Stimulated activated CD8-positive, alpha-beta memory T cell treated with anti-CD3 and anti-CD28 coated beads, Interleukin-2, amount 100 ng/mL, for 1 hour (primary cell): Measurements from ENCODE around the gene SRD5A3.
"Not testable (repeated sequence)": the region's sequence is repeated elsewhere in the genome, so short reads cannot be mapped to it uniquely, and the experiment has no call there.

Source experiments
- DNase-seq, 2 donors: peaks; one replicate each; pipeline ENCODE4 v3.0.0-alpha.2; 2020; ENCODE audit warnings: low read depth in 2 of 2

SRD5A3 gene

DNA sequence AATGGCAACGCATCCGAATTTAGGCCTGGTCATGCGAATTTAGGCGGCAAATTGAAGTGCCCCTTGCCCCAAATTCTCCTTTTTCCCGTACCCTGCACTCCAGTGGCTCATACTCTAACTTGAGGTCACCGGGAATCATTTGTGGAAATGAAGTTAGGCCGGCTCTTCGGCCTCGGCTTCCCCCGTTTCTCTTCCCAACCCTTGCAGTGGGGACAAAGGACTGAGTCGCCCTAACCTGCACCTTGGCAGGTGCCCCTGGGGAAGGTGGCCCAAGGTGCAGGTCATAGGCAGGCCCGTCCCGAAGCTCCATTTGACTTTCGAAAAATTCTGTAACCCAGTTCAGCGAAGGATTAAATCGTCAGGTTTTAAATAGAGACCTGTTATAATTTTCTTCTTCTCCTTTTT lies 811 bp downstream of the SRD5A3 start:
- DNase-seq = no peak

DNA sequence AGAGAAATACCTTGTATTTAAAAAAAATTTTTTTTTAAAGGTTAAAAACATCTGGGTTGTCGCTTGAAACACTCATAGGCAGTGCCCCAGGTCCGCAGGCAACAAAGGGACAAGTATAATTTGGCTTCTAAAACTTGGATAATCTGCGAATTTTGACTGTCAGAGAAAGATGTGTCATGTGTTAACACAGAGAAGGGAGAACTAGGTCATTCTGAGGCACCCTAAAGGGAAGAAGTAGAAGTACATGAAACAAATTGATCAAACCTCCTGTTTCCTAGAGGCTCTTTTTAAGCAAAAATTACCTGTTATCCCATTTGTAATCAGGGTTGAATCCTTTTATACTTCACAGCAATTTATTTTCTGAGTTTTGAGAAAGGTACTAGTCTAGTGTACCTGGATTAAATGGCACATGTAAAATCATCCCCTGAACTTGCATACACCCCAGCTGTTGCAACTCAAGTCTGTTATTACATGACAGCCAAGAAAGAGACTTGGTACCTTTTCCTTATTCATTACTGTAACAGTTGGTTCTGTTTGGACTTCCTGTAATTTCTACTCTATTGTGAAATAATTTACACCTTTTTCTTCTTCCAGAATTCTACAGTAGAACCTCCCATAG lies 1.7 kb downstream of the SRD5A3 start:
- DNase-seq = no peak

DNA sequence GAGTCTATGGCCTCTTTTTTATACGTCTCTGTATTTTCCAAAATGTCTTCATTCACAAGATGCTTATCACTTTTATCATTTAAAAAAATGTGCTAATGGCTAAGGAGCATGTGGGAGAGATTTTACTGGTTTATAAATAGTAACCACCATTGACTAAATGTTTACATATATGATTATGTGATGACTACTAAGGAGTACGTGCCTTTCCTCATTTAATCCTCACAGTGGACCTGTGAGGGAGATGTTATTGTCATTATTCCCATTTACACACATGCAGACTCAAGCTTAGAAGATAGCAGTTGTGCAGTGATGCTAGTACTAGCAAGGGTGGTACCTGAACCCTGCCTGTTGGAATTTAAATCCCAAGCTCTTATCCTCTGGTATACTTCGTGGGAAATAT lies 2.4 kb downstream of the SRD5A3 start:
- DNase-seq = no peak

DNA sequence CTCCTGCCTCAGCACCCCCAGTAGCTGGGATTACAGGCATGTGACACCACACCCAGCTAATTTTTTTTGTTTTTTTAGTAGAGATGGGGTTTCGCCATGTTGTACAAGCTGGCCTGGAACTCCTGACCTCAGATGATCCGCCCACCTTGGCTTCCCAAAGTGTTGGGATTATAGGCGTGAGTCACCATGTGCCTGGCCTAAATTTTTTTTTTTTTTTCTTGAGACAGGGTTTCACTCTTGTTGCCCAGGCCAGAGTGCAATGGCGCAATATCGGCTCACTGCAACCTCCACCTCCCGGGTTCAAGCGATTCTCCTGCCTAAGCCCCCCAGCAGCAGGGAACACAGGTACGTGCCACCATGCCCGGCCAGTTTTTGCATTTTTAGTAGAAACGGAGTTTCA lies 4.8 kb downstream of the SRD5A3 start:
- DNase-seq = not testable (repeated sequence)

DNA sequence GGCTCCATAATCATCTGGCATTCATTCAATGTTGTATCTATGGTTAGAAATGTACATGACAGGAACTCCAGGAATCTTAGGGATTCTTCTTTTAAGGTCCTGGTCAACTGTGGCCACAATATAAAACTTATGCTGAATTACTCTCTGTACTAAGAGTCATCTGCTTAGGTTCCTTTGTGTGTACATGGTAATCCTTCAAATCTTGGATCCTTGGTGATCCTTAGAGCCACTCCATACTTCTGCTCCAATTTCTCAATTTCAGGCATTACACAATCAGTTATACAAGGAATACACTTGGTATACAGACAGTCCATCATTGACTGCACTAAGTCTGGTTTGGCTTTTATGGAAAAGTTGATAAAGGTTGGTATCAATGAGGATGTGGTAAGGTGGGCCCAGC lies 5.8 kb downstream of the SRD5A3 start:
- DNase-seq = no peak

DNA sequence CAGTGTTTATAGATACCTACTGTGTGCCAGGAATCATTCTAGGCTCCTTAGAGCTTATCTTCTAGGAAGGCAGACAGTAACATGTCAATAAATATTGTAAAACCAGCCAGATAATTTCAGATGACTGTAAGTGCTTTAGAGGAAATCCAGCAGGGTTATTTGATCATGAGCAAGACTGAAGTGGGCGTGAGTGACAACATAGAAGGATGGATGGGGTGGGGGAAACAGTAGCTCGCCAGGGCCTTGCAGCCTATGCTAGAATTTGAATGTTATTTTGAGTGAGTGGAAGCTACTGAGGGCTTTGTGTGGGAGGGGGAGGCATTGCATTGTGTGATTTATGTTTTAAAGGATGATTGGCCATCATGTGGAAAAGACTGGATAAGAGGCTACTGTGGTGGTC lies 6.7 kb downstream of the SRD5A3 start:
- no peak for DNase-seq

DNA sequence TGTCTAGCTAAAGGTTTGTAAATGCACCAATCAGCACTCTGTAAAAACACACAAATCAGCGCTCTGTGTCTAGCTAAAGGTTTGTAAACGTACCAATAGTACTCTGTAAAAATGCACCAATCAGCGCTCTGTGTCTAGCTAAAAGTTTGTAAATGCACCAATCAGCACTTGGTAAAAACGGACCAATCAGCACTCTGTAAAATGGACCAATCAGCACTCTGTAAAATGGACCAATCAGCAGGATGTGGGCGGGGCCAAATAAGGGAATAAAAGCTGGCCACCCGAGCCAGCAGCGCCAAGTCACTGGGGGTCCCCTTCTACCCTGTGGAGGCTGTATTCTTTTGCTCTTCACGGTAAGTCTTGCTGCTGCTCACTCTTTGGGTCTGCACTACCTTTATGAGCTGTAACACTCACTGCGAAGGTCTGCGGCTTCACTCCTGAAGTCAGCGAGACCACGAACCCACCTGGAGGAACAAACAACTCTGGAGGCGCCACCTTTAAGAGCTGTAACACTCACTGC lies 7.2 kb downstream of the SRD5A3 start:
- not testable (repeated sequence) for DNase-seq

DNA sequence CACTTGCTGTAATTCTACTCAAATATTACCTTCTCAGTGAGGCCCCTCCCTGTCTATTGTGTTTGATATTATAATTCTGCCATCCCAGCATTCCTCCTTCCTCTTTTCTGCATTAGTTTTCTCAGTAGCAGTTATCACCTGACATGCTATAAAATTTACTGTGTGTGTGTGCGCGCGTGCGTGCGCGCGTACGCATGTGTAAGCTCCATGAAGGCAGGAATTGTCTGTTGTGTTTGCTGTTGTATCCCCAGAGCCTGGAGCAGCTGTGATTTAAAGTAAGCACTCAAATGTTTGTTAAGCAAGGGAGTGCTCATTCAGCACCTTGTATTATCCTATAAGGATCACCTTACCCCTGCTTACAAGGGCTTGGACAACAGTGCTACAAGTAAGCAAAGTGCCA lies 8.6 kb downstream of the SRD5A3 start:
- DNase-seq = no peak

DNA sequence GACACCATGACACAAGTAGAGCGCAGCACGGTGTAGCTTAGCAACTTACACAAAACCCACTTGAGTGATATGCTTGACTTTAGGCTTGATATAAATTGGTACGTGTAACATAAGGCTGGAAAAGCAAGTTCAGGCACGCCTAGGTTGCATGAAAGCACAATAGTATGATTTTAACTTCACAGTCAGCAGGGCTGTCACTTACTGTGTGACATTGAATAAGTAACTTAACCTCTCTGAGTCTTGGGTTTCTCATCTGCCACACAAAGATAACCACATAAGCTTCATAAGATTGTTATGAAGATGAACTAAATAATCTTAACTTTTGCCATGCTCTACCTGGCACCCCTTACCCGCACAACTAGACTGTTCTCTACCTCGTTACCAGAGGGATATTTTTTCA lies 9.5 kb downstream of the SRD5A3 start:
- no peak for DNase-seq

DNA sequence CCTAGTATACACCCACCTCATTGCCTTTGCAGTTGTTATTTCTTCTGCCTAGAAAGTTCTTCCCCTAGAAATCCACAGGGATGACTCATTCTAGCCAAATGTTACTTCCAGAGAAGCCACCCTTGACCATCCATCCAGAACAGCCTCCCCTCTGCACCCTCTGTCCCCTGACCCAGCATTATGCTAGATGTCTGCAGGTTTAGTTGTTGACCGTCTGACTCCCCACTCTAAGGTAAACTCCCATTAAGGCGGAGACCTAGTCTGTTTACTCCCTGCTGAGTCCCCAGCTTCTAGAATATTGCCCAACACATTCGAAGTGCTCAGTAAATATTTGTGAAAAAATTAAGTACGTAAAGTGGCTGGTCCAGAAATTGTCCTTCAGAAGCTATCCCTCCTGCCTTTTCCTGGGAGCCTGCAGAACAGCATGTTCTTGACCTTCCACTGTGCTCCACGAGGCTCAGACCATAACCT lies 11.0 kb downstream of the SRD5A3 start:
- no peak for DNase-seq

DNA sequence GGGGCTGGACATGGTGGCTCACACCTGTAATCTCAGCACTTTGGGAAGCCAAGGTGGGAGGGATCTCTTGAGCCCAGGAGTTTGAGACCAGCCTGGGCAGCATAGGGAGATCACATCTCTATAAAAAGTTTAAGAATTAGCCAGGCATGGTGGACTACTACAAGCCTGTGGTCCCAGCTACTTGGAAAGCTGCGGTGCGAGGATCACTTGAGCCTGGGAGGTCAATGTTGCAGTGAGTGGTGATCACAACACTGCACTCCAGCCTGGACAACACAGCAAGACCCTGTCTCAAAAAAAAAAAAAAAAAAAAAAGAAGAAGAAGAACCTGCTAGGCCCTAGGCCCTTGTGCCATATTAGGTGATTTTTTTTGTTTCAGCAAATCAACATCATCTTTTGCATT lies 12.2 kb downstream of the SRD5A3 start:
- no peak for DNase-seq

DNA sequence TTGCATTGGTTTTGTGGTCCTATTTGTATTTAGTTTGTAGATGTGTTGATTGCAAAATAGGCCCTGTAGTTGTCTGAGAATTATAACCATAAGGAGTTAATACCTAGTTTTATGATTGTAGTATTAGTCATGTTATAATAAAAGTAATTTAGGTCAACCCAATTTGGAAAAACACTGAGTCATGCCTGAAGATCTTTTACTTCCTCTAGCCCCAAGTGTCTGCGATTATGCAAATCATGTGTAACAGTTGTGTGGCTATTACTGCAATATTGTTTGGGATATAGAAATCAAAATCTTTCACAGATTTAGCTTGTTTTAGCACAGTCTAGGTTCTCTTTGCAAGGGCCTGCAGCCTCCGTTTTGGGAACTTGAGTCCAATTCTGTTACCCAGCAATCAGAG lies 12.6 kb downstream of the SRD5A3 start:
- no peak for DNase-seq

DNA sequence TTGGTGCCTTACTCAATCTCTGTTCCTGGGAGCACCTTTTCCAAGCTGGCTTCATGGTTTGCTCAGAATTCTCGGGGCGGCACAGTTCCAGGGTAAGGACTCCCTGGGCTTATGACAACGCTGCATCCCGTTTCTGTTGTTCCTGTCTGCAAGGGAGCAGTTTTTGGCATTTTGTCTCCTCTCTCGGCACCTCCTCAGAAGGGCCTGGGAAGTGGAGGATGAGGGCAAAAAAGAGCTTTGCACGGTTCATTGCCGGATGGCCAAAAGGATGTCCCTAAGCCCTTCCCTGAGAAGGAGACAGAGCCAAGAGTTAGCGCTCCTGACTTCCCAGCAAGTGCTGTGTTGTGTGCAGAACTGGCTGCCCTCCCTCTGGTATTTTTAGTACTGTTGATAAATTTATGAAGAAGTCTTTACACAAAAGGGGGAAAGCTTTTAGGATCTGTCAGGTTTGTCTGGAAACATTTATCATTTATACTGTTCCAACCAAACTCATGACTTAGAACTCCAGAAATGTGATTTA lies 13.4 kb downstream of the SRD5A3 start:
- no peak for DNase-seq

DNA sequence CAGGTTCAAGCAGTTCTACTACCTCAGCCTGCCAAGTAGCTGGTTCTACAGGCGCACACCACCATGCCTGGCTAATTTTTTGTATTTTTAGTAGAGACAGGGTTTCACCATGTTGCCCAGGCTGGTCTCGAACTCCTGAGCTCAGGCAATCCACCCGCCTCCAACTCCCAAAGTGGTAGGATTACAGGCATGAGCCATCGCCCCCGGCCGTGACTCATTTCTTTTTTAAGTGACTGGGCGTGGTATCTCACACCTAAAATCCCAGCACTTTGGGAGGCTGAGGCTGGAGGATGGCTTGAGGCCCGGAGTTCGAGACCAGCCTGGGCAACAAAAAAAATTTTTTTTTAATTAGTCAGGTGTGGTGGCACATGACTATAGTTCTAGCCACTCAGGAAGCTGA lies 16.9 kb downstream of the SRD5A3 start:
- DNase-seq = not testable (repeated sequence)

DNA sequence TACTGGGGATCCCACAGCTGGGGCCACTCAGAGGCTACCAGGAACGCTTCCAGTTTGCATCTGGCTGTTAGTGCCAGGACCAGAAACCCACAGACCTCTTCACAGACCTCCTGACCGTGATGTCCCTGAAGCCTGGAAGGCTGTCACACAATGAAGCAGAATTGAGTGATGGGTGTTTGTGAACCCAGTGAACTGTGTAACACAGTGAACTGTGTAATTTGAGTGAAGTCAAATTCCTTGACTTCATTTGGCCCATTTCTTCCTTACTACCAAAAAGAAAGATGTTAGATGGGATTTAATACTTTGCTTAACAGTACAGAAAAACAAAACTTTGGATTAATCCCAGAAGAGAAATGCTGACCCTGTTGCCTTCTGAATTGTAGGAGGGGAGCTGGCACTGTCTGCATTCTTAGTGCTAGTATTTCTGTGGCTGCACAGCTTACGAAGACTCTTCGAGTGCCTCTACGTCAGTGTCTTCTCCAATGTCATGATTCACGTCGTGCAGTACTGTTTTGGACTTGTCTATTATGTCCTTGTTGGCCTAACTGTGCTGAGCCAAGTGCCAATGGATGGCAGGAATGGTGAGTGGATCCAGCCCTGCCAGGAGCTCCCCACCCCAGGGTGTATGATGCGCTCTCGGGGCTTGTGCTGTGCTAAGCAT lies 17.8 kb downstream of the SRD5A3 start:
- no peak for DNase-seq

DNA sequence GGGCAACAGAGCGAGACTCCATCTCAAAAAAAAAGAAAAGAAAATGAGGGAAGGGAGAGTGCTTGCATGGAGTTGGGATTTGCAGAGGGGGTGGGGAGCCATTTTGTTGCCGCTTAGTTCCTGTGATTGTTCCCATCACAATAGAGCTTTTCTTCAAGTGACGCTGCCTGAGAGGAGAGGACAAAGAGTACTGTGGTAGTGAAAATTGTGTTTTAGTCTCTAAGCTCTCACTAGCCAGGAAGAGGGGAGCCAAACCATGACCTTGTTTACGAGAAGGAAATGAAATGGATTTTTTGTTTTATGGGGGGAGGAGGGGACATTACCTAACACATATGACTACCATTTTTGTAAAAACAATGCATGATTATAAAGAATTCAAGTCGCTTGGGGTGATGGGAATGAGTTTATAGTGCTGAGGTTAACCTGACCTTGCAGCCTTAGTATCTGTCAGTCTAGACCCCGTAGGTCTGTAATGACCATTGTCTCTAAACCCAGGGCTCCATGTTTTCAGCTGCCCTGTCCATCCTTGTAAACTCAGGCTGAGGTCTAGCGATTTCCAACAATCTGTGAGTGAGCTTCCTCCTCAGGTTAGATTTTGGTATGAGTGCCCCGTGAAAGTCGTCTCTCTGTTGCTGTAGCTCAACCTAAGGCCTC lies 18.8 kb downstream of the SRD5A3 start:
- DNase-seq = no peak

DNA sequence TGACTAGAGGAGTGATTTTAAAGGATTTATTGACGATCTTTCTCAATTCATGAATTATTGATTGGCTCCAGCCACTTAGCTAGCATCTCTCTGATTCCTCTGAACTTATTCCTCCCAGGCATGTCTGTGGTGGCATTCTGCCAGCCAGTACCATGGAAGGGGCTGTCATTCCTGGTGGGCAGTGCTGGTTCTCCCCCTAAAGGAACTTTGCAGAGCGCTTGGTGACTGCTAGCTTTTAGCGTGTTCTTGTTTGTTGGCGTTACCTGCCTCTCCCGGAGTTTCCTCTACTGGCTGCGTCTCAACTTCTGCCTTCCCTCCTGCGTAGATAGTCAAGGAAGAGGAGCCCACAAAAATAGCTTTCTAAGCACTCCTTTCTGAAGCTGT lies 19.3 kb downstream of the SRD5A3 start:
- no peak for DNase-seq

DNA sequence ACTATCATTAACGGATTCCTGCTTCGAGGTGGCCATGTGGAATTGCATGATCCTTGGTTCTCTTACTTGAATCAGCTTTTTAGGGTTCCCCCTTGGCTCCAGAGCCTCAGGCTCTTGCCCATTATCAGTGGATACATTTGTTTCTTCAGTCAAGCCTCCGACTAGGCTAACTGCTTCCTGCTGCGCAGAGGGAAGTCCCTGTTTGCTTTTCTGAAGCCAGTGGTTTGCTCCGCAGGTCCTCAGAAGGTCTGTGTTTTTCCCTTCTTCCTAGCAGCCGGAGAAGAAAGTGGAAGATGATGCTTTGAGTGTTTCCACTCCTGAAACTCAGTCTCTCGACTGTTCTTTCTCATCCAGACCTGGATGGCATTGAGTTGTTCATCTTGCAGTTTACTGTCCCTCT lies 20.6 kb downstream of the SRD5A3 start:
- DNase-seq = no peak

DNA sequence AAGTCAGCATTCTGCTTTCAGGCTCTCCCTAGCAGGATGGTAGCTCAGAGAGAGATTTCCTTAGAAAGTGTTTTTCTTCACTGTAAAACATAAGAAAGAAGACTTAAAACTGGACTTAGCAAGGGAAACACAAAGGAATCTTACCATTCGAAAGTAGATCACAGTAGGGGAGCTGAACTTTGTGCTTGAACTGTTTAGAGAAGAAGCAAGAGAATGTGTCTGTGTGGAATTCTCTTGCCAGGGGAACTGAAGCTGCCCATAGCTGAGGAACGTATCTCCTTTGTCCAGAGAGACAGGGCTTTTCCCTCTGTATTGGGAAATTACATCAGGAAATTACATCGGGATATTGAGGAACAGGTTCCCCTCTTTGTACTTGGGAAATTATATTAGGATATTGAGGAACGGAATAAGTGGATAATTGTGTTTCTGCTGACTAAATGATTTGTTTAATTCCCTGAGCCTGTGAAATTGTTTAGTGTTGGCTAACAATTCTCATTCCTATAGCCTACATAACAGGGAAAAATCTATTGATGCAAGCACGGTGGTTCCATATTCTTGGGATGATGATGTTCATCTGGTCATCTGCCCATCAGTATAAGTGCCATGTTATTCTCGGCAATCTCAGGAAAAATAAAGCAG lies 21.2 kb downstream of the SRD5A3 start:
- DNase-seq = no peak

DNA sequence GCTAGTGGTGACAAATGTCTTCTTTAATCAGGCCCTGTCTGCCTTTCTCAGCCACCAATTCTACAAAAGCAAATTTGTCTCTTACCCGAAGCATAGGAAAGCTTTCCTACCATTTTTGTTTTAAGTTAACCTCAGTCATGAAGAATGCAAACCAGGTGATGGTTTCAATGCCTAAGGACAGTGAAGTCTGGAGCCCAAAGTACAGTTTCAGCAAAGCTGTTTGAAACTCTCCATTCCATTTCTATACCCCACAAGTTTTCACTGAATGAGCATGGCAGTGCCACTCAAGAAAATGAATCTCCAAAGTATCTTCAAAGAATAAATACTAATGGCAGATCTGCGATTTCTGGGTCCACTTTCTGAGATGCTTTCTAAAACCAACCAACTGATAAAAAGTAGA lies 23.9 kb downstream of the SRD5A3 start:
- DNase-seq = no peak

DNA sequence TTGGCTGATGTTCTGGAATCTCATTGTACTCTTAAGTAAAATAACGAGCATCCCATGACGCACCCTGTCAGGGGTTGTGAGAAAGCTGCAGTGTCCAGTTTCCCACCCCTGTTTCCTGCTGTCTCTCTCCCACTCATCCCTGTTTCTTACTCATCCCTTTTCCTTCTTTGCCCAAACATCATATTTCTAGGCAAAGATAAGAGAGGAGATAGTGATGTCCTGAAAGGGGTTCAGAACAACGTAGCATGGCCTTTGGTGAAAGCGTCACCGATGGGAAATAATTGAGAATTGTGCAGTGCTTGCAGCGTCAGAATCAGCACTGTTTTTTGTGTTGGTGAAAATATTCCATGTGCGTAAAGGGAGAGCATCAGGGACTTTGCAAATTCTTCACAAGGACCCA lies 26.2 kb downstream of the SRD5A3 start:
- DNase-seq = no peak

DNA sequence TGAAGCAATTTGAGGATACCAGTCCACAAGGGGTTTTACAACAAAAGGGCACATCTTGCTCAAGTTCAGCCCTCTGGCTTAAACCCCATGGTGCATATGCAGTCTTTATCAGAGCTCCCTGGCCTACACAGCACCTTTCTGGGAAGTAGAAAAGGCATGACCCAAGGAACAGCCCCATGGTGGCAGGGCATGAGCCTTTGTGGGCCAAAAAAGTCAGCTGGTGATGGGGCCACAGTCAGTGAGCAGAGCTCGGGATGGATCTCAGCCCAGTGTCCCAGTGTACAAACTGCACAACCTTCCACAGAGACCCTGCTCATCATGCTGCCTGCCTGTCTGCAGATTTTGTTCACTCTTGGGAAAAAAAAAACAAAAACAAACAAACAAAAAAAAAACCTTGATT lies 27.4 kb downstream of the SRD5A3 start:
- DNase-seq = no peak
